NK-92 (cell line): Measurements from ENCODE around the gene RNU6-1.

Experiments used
- DNase-seq: peaks from one replicate; lab custom pipeline; 2025; ENCODE audit not compliant: unreplicated experiment; lab: John Stamatoyannopoulos, UW

RNU6-1 gene

GRCh38 chr15:67834581-67835296, 5.1 kb downstream of the RNU6-1 start:
- DNase-seq: no peak

GRCh38 chr15:67833710-67834511, 5.9 kb downstream of the RNU6-1 start:
- DNase-seq: no peak

GRCh38 chr15:67832897-67833709, 6.7 kb downstream of the RNU6-1 start:
- no peak for DNase-seq

GRCh38 chr15:67832031-67832551, 7.8 kb downstream of the RNU6-1 start:
- DNase-seq: no peak

GRCh38 chr15:67831363-67831762, 8.5 kb downstream of the RNU6-1 start:
- DNase-seq: no peak

- no peak for DNase-seq
Measured at GRCh38 chr15:67829647-67830504, 10.0 kb downstream of the RNU6-1 start.

- no peak for DNase-seq
Measured at GRCh38 chr15:67828969-67829646, 10.7 kb downstream of the RNU6-1 start.

GRCh38 chr15:67828278-67828968, 11.4 kb downstream of the RNU6-1 start:
- no peak for DNase-seq

GRCh38 chr15:67827562-67828277, 12.1 kb downstream of the RNU6-1 start:
- DNase-seq: no peak

- DNase-seq: no peak
Measured at GRCh38 chr15:67826717-67827561, 12.9 kb downstream of the RNU6-1 start.

GRCh38 chr15:67825881-67826716, 13.7 kb downstream of the RNU6-1 start:
- DNase-seq: no peak

GRCh38 chr15:67824976-67825880, 14.6 kb downstream of the RNU6-1 start, which contains the start of gene SKOR1:
Gene SKOR1 (plus strand): TSS chr15:67825509. CDS start chr15:67825603, 94 bp downstream.
- no peak for DNase-seq

- DNase-seq: no peak
Measured at GRCh38 chr15:67824197-67824968, 15.5 kb downstream of the RNU6-1 start.

GRCh38 chr15:67823314-67824196, 16.3 kb downstream of the RNU6-1 start:
- no peak for DNase-seq
